HG03139 (cell line): ENCODE results near the gene MBD6.

Source experiments
- ATAC-seq: cut with Tn5 transposase; IDR thresholded peaks from one replicate; pipeline ENCODE4 v1.9.1; 2021; ENCODE audit not compliant: unreplicated experiment

MBD6 gene, protein sequence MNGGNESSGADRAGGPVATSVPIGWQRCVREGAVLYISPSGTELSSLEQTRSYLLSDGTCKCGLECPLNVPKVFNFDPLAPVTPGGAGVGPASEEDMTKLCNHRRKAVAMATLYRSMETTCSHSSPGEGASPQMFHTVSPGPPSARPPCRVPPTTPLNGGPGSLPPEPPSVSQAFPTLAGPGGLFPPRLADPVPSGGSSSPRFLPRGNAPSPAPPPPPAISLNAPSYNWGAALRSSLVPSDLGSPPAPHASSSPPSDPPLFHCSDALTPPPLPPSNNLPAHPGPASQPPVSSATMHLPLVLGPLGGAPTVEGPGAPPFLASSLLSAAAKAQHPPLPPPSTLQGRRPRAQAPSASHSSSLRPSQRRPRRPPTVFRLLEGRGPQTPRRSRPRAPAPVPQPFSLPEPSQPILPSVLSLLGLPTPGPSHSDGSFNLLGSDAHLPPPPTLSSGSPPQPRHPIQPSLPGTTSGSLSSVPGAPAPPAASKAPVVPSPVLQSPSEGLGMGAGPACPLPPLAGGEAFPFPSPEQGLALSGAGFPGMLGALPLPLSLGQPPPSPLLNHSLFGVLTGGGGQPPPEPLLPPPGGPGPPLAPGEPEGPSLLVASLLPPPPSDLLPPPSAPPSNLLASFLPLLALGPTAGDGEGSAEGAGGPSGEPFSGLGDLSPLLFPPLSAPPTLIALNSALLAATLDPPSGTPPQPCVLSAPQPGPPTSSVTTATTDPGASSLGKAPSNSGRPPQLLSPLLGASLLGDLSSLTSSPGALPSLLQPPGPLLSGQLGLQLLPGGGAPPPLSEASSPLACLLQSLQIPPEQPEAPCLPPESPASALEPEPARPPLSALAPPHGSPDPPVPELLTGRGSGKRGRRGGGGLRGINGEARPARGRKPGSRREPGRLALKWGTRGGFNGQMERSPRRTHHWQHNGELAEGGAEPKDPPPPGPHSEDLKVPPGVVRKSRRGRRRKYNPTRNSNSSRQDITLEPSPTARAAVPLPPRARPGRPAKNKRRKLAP

DNA sequence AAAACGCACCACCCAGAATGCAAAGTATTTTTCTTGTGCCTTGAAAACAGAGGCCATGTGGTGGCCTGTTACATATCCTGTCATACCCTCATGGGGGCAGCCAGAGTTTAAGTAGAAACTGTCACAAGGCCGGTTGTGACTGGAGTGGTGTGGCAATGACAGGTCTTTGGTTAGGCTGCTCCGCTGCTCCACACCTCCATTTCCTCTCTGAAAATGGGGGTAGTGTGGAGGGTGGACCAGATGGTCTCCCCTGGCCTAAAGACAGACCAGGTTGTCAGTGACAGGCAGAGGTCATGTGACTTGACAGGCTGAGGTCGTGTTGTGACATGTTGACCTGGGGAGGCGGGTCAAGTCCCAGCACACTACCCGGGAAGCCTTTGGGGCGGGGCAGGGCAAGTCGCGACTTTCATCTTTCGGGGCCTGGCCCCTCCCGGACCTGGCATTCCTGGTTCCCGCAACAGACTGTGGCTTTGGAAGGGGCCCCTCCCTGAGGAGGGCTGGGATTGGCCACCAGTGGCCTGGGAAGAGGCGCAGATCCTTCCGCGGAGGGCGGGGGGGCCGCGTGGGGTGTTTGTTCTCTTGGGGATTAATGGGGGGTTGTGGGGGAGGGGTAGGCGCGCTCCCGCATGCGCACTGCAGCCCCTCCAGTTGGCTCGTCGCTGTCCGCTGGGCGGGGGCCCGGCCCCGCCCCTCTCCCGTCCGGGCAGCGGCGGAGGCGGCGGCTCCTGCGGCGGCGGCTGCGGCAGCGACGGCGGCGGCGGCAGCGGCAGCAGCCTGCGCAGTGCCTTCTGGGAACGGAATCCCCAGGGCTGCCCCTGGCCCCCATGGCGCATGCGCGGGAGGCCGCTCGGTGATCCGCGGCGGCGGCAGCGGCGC, at the start of gene MBD6:
TSS of gene MBD6 (plus strand) at position 814 of the 876 bp plus-strand sequence. CDS start 1,480 bp downstream, outside the sequence.
- ATAC-seq = peak; percentile 35

DNA sequence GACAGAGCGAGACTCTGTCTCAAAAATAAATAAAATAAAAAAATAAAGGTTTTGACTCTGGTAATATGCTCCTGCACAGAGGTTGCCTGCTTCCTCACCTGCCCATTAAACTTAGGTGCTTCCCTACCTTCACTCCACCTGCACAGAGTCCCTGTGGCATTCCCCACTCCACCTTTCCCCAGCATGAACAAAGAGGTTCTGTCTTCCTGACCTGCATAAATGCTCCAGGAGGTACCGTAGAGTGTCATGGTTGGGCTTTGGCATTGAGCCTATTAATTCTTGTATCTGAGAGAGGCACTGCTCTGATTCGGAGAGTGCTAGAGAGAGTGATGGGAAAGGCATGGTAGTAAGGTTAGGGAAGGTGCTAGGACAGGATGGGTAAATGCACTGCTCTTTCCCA, 49.2 kb upstream of the MBD6 start:
- no peak for ATAC-seq

DNA sequence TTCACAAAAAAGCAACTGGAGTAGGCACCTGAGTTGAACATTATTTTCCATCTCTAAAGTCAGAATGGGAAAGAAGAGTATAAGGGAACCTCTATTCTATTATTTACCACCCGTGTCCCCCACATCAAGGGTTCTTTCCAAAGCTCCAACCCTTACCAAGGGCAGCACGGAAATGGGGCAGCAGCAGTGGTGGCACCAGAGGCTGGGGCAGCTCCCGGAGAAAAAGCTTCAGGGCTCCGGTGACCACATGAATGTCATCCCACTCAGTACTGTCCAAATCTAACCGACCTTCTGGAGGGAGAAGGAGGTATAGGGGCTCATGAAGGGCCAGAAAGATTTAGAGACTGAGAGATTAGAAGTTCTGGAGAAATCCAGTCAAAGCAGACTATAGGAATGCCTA, 48.7 kb upstream of the MBD6 start:
- no peak for ATAC-seq

DNA sequence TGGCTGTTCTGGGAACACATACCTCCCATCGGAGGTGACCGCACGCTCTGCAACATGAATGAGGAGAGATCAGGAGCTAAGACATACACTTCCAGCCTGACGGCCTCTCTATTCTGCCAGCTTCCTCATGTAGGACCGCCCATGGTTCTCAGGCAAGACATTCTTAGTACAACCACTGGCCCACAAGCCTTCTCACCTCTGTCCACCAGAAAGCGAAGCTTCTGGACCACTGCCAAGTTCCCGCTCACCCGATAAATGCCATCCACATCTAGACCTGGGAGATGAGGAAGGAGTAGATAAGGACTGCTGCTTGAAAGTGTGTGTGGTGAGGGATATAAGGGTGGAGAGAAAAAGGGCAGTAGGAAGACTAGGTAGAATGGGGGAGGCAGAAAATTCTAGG, 48.2 kb upstream of the MBD6 start:
- no peak for ATAC-seq

DNA sequence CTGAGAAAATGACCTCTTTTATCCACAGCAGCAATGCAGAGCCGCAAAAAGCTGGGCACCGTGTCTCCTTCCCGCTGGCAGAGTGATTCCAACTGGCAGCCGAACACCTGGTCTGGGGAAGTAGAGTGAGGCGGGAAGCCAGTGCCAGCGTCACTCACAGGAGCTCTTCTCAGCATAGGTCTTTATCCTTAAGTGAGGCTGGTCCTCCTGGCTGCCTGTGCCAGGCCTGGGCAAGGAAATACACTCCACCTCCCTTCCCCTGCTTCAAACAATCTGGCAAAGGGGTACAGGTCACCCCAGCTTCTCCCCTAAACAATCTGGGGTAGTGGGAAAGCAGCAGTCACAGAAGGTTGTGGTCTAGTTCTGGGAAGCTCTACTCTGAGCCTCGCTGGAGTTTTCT, 47.8 kb upstream of the MBD6 start:
- no peak for ATAC-seq

DNA sequence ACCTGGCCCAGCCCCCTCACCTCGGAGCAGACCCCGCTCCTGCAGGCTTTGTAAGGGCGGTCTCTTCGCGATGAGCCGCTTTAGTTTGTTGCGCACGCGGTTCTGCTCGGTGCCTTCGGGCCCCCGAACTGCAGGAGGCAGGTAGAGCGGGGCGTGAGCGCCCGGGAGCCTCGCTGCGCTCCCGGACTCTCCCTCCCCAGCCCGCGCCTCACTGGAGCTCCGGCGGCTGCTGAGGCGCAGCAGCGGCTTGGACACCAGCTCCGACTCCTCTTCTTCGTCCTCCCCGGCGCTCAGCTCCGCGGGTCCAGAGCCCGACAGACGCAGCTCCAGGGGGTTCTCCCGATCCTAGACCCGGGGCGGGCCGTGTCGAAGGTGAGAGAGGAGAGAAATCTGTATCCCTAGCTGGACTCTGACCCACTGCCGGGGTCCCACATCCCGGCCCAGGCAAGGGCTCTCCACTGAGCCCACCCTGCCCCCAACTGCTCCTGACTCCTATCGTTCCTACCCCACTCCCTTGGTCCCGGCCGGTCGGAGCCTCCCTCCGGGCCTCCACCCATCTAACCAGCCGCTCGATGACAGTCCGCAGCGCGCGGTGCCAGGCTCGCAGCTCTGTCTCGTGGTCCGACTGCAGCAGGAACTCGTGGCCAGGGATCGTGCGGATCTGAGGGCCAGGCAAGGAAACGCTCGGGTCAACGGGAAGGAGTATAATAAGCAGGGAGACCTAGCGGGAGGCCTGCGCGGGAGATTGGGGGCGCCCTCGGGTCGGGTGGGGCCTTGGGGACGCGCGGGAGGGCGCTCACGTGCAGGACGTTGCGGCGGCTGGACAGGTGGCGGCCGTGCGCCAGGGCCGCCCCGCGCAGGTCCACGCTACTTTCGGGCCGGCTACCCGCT, 47.1 kb upstream of the MBD6 start:
- ATAC-seq = no peak

DNA sequence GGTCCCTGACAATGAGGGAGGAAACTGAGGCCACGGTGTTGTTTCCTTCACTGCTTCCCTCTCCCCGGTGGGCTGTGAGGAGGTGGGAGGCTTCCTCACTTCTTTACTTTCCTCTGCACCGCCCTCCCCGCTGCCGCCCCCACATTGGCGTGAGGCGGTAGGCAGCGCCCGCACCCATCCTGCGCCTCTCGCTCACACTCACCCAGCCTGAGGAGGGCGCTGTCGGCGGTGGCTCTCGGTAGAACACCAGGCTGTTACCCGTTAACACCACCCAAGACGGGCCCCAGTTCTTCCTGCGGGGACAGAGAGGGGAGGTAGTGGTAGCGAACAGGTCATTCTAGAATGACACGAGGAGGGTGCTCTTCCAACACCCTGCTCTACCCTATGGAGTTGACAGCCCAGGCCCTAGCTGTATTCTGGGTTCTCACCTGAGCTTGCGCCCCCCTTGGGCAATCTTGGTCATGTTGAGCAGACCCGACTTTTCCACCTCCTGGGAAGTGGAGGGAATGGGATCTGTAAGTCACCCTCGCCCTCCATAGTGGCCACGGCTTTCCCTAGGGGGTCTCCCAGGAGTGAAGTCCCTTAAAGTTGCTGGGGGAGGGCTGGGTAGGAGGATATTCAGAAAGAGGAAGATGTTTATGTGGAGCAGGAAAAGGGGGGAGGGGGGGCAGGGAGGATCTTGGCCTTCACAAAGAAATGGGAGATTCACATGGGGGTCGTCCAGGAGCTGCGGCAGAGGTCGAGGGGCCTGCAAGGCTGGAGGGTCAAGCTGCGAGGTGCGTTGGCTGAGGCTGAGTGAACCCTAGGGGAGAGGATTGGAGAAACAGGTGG, 46.2 kb upstream of the MBD6 start:
- ATAC-seq = peak; percentile 37

DNA sequence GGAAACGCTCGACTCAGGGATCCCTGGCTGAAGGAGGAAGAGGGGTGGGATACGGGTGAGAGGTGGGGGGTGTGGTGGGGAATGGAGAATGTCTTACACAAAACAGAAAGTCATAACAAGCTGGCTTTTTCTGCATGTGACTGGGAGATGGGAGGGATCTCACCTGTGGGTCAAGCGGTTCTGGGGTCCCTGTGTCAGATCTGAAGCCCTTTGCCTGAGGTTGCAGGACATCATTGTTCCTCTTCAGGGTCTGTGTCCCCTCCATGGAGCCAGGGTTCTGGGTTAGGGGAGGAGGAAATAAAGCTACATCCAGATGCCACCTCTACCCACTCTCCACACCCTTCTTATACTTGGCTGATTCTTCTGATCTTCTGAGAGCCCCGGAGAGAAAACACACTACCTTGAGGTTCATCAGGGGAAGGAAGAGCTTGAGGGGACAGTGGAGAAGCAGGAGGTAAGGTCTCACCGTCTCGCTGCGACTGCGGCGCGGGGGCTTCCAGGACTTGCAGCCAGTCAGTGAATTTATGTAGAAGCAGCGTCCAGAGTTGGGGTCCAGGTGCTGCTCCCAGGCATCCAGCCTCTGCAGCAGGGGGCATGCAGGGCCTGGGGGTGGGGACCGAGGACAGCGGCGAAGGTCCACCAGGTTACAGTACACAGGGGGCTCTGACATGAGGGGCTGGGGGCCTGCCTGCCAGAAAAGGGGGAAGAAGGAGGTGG, 45.5 kb upstream of the MBD6 start:
- ATAC-seq = no peak

DNA sequence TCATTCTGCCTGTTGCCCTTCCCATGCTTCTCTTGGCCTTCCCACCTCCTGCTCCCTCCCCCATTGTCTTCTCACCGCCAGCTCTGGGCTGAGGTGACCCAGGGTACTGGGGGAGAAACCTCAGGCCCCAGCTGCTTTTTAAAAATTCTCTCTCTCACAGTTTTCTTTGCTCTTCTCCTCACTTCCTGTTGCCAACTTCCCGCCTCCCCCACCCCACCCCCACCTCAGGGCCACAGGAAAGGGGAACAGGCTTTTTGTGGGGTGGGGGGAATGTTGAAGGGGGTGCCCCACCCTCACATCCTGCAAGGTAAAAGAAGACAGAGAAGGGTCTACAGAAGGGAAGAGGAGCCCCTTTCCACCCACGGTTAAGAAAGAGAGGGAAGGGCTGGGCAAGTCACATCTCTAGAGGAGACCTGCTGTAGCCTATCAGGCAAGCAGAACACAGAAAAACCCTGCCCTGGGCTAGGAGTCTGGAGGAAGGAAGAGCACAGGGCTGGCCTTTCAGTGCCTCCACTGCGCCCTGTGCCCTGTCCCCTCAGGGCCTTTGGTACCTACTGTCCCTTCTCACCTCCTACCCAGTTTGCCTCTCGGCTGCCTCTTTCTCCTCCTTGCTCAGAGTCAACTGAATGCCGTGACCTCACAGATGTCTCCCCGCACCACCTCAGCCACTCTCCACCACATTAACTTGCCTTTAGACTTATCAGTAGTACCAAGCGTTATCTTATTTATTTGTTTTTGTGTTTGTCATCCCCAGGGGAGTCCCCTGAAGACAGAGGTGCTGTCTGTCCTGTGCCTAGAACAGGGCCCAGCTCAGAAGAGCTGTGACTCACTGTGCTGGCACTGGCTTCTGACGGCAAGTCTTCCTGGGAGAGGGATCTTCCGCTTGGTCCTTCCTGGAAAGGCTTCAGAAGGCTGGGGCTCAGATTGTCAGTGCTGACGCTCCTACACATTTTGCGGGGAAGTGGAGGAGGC, 44.6 kb upstream of the MBD6 start:
- peak; percentile 37 for ATAC-seq

DNA sequence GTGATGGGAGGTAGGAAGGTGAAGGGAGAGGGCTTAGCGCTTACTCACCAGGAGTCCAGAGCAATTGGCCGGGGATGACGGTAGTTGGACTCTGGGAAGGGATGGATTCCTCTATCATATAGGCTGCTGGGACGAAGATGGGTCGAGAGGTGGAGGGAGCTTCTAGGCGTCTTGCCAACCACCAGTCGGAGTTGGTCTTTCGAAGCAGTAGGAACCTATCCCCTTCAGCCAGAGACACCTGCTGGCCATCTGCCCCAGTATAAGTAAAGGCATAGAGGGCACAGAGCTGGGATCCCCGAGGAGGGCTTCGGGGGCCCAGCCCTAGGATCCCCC, 43.6 kb upstream of the MBD6 start:
- ATAC-seq = no peak

DNA sequence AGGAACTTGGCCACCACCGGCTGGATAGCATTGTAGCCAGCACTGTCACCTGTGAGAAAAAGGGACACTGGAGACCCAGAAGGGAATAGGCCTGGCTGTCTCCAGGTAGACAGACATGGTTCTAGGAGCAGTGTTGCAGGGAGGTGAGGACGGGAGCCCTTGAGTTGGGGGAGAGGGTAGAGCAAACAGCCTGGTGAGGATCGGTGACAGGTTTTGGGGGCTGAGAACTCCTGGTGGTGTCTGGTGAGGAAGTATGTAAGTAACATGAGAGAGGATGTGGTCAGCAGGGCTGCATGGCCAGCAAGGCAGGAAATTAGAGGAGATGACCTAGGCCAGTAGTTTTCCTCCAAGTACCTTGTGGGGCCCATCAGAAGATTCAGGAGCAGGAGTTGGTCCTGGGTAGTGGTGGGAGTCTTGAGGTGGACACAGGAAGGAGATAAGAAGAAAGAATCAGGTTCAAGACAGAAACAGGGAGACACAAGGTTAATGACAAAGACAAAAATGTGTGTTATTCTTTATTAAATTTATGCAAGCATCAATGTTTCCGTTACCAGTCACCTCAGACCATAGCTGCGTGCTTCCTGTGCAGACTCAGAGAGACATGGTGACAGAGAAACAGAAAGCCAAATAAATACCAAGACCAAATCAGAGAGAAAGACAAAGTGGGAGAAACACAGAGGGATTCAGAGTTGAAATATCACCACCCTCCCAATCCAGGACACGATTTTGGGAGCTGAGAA, 43.1 kb upstream of the MBD6 start, which contains the start of gene ARHGAP9:
TSS of gene ARHGAP9 (minus strand) at position 491 of the 740 bp plus-strand sequence. CDS start at position 31, 460 bp downstream.
- no peak for ATAC-seq

DNA sequence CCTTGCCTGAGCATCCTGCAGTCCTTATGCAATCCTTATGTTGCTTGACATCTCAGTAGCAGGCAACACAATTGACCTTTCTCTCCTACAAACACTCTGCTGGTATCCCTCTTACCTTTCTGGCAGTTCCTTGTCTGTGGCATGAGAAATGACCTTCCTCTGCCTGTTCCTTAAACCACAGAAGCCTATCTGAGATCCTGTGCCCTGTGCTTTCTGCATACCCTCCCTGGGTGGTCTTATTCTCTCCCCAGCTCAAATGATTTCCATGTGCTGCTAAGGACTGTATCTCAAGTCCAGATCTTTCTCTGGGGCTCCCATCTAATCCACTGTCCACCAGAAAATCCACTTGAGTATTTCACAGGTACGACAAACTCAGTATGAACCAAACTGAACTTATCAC, 41.0 kb upstream of the MBD6 start:
- no peak for ATAC-seq

DNA sequence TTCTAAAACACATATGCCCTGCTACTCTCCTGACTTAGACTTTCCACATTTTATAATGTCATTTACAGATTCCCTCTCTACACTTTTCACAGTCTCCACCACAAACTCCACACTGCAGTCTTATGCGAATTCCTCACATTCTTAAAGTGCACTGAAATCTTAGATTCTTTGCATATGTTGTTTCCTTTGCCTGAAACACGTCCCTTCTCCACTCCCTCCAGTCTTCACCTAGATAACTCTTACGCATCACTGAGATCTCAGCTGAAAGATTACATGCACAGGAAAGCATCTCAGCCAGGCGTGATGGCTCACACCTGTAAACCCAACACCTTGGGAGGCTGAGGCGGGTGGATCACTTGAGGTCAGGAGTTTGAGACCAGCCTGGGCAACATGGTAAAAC, 39.2 kb upstream of the MBD6 start:
- ATAC-seq = no peak

DNA sequence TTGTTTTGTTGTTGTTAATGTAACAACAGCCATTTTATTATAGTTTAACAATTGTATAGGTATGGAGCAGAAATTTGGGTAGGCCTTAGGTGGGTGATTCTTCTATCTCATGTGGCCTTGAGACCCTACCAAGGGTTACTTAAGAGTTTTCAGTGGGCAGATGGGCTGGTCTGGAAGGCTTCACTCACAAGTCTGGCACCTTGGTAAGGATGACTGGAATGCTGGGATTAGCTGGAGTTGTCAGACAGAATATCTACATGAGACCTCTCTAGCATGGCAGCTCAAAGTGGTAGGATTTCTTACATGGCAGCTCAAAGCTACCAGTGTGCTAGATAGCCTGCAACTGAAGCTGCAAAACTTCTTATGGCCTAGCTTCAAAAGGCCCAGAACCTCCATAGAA, 36.9 kb upstream of the MBD6 start:
- ATAC-seq = no peak

DNA sequence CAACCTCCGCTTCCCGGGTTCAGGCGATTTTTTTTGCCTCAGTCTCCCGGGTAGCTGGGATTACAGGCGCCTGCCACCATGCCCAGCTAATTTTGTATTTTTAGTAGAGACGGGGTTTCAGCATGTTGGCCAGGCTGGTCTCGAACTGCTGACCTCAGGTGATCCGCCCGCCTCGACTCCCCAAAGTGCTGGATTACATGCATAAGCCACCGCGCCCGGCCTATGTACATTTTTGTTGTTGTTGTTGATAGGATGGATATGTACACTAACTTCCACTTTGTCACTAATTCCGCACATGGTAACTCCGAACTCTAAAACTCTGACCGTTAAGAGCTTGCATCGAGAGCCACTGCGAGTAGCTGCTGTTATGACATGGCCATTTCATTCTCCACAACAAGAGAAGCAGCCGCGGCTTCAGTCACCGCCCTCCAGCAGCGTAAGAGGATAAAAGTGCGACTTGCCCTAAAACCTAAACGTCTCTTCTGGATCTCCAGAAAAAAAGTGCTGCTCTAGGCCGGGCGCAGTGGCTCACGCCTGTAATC, 35.5 kb upstream of the MBD6 start:
- ATAC-seq = no peak
